Stimulated activated CD8-positive, alpha-beta memory T cell treated with anti-CD3 and anti-CD28 coated beads, Interleukin-15, amount 100 ng/mL, for 48 hours (primary cell): ENCODE results near the gene DPP6.

ENCODE experiments used
- DNase-seq, 2 donors: peaks; one replicate each; pipeline ENCODE4 v3.0.0-alpha.2; 2020; ENCODE audit warnings: low read depth in 2 of 2

Gene DPP6

GRCh38 chr7:154817224-154817896, 765.2 kb downstream of the DPP6 start:
- no peak for DNase-seq

GRCh38 chr7:154827007-154827406, 774.8 kb downstream of the DPP6 start:
- DNase-seq, result no peak

- DNase-seq, result no peak
Measured at GRCh38 chr7:154832557-154833138, 780.5 kb downstream of the DPP6 start.

- DNase-seq, result no peak
Measured at GRCh38 chr7:154836021-154836448, 783.8 kb downstream of the DPP6 start.

GRCh38 chr7:154837087-154837486, 784.9 kb downstream of the DPP6 start:
- no peak for DNase-seq

- no peak for DNase-seq
Measured at GRCh38 chr7:154837622-154838021, 785.4 kb downstream of the DPP6 start.

- DNase-seq, result no peak
Measured at GRCh38 chr7:154840086-154840485, 787.9 kb downstream of the DPP6 start.

- DNase-seq, result no peak
Measured at GRCh38 chr7:154841731-154842331, 789.6 kb downstream of the DPP6 start.

- no peak for DNase-seq
Measured at GRCh38 chr7:154842591-154842990, 790.4 kb downstream of the DPP6 start.

GRCh38 chr7:154843670-154844237, 791.6 kb downstream of the DPP6 start:
- no peak for DNase-seq

GRCh38 chr7:154844499-154844898, 792.3 kb downstream of the DPP6 start:
- no peak for DNase-seq

GRCh38 chr7:154844955-154845354, 792.8 kb downstream of the DPP6 start:
- DNase-seq, result no peak

GRCh38 chr7:154848464-154848863, 796.3 kb downstream of the DPP6 start:
- no peak for DNase-seq

GRCh38 chr7:154852205-154852604, 800.0 kb downstream of the DPP6 start:
- no peak for DNase-seq

GRCh38 chr7:154853063-154853726, 801.0 kb downstream of the DPP6 start:
- DNase-seq, result no peak

- no peak for DNase-seq
Measured at GRCh38 chr7:154853727-154854095, 801.5 kb downstream of the DPP6 start.

- no peak for DNase-seq
Measured at GRCh38 chr7:154854836-154855235, 802.6 kb downstream of the DPP6 start.

- no peak for DNase-seq
Measured at GRCh38 chr7:154855366-154855765, 803.2 kb downstream of the DPP6 start.

GRCh38 chr7:154856733-154857132, 804.5 kb downstream of the DPP6 start:
- no peak for DNase-seq

GRCh38 chr7:154857240-154857639, 805.0 kb downstream of the DPP6 start:
- DNase-seq, result no peak

- no peak for DNase-seq
Measured at GRCh38 chr7:154857728-154858681, 805.8 kb downstream of the DPP6 start.
